ENCODE measurements around the gene DNAH12.

DNA sequence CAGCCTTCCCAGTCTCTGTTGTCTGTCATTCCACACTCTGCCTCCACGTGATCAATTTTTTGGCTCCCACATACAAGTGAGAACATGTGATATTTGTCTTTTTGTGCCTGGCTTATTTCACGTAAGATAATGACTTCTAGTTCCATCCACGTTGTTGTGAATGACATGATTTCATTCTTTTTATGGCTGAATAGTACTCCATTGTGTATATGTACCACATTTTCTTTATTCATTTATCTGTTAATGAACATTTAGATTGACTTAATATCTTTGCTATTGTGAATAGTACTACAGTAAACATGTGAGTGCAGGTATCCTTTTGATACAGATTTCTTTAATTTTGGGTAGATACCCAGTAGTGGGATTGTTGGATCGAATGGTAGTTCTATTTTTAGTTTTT is 283.0 kb downstream of the DNAH12 start:
- no peak for TF ChIP-seq POLR2A (IDR thresholded peaks at IDR 0.05; ENCODE audit: low read length)
- no peak for TF ChIP-seq GATA1 (IDR thresholded peaks at IDR 0.05; ENCODE audit: low read depth, low read length)
